Breast epithelium (tissue), 4 donors: ENCODE results near the gene CDC5L. TPM values are rescaled to one million over a fixed set of nuclear protein-coding genes. Genes with fewer than 3 reads are reported as not detected.

Experiments
- DNase-seq, 2 donors: peaks; one replicate each; pipeline ENCODE4 v3.0.0-alpha.2; 2019; ENCODE audit warnings: low spot score in 2 of 2
- H3K27ac ChIP-seq, 2 donors: fragments of 200-600 bp; sonication (generic) in 1 of 2; one replicate each; pipeline ENCODE4 v1.5.1; 2016 to 2019; ENCODE audit warnings: mild to moderate bottlenecking in 1 of 2
- H3K27me3 ChIP-seq, 2 donors: fragments of 200-600 bp; sonication (generic) in 1 of 2; one replicate each; pipeline versions ENCODE4 v1.5.1 to v1.6.0; 2017 to 2019; ENCODE audit warnings: control low read depth in 1 of 2, mild to moderate bottlenecking in 1 of 2
- H3K36me3 ChIP-seq: fragments of 200-600 bp; one replicate; pipeline ENCODE4 v1.5.1; 2019
- H3K4me1 ChIP-seq, 2 donors: fragments of 200-600 bp; sonication (generic); one replicate each; pipeline ENCODE4 v1.5.1; 2016 to 2019; ENCODE audit warnings: control low read depth in 1 of 2
- H3K4me3 ChIP-seq, 3 donors: fragments of 200-600 bp; sonication (generic); 1 replicate in 2 of 3; 2 replicates in 1 of 3; pipeline ENCODE4 v1.5.1; 2016 to 2019; ENCODE audit warnings: mild to moderate bottlenecking in 3 of 3, moderate library complexity in 2 of 3
- H3K9me3 ChIP-seq, 2 donors: fragments of 200-600 bp; sonication (generic) in 1 of 2; one replicate each; pipeline ENCODE4 v1.5.1; 2016 to 2019; ENCODE audit warnings: control low read depth in 1 of 2
- CTCF ChIP-seq, 3 donors: fragments of 450-650 bp; IDR thresholded peaks; one replicate each; pipeline ENCODE4 v1.5.1; 2016 to 2017; ENCODE audit warnings: antibody characterized with exemption in 3 of 3, mild to moderate bottlenecking in 3 of 3, moderate library complexity in 3 of 3
- POLR2A ChIP-seq: fragments of 450-650 bp; IDR thresholded peaks from one replicate; pipeline ENCODE4 v1.6.1; 2016; ENCODE audit warnings: antibody characterized with exemption, mild to moderate bottlenecking, moderate library complexity
- POLR2AphosphoS5 ChIP-seq, 3 donors: sonication (generic); formaldehyde crosslinking; IDR thresholded peaks; one replicate each; pipeline ENCODE4 v1.6.1; 2017; ENCODE audit warnings: antibody characterized with exemption in 3 of 3
- intact Hi-C: fragments of 100-400 bp; cut with DNase I; formaldehyde crosslinking; loops from one replicate; pipeline ENCODE4 v1.15.1; 2023; ENCODE audit warnings: low total_unique reads
- total RNA-seq, 3 donors: library from RNA; depleted of rRNA; stranded (reverse); fragments of >200 nt; gene quantifications; one replicate each; pipeline ENCODE4 v1.1.0, GENCODE V29; 2016

CDC5L gene
- total RNA-seq, 3 donors from 2014 or later, result 21.1 to 29.1 (median 22.0) TPM

- no peaks in the 10 kb centered on the region for H3K27me3 ChIP-seq
- no peak for DNase-seq
- H3K27ac ChIP-seq, result no peak overlapping the region
- H3K4me3 ChIP-seq, result no peak overlapping the region
- no peaks in the 10 kb centered on the region for H3K36me3 ChIP-seq
- H3K4me1 ChIP-seq, result no peaks in the 10 kb centered on the region
- H3K9me3 ChIP-seq, result no peaks in the 10 kb centered on the region
- TF ChIP-seq CTCF (IDR thresholded peaks at IDR 0.05), result no peak
- no peak for TF ChIP-seq POLR2AphosphoS5 (IDR thresholded peaks at IDR 0.05)
- no peak for TF ChIP-seq POLR2A
- intact Hi-C loops, result no loop called here
Observed at GRCh38 chr6:44361947-44362346, 25.6 kb upstream of the CDC5L start.

DNA sequence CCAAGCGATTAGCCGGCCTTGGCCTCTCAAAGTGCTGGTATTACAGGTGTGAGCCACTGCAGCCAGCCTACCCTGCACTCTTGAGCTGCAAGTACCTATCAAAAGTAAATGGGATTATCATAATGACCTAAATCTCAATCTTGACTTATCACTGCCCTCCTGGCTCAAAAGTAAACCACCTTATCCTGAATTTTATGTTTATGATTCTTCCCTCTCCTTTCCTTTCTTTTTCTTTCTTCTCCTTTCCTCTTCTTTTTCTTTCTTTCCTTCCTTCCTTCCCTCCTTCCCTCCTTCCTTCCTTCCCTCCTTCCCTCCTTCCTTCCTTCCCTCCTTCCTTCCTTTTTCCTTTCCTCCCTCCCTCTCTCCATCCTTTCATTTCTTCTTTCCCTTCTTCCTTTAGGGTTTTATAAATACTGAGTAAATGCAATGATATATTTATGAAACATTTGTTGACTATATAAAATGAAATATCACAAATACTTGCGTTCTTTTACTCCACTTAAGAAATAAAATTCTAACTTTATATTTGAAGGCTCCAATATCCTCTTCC lies 24.1 kb upstream of the CDC5L start:
- Histone ChIP-seq H3K27me3 (no peaks in the 10 kb centered on the region), H3K4me1 (no peaks in the 10 kb centered on the region), H3K36me3 (no peaks in the 10 kb centered on the region), H3K4me3 (no peak overlapping the region), H3K9me3 (no peaks in the 10 kb centered on the region), H3K27ac (no peak overlapping the region)
- intact Hi-C loops, result no loop called here
- TF ChIP-seq CTCF (IDR thresholded peaks at IDR 0.05), result no peak
- TF ChIP-seq POLR2AphosphoS5 (IDR thresholded peaks at IDR 0.05), result no peak
- no peak for TF ChIP-seq POLR2A
- no peak for DNase-seq

DNA sequence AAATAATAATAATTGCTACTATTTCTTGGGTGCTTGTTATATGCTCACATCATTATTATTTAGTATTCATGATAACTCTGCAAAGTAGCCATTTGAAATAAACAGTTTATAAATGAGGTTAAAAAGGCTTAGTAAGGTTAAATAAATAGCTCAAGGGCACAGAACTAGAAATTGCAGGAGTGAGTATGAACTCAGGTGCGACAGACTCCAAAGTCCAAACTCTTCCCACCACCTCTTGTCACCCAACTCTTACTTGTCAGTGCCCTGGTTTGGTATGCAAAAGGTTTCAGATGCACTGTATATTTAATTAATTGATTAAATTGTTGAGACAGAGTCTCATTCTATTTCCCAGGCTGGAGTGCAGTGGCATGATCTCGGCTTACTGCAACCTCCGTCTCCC lies 20.7 kb upstream of the CDC5L start:
- TF ChIP-seq POLR2AphosphoS5 (IDR thresholded peaks at IDR 0.05) (no peak), POLR2A (no peak), CTCF (IDR thresholded peaks at IDR 0.05) (no peak)
- no peaks in the 10 kb centered on the region for H3K36me3 ChIP-seq
- no peaks in the 10 kb centered on the region for H3K27me3 ChIP-seq
- intact Hi-C loops, result no loop called here
- no peaks in the 10 kb centered on the region for H3K4me1 ChIP-seq
- H3K27ac ChIP-seq, result no peak overlapping the region
- no peaks in the 10 kb centered on the region for H3K9me3 ChIP-seq
- no peak for DNase-seq
- no peak overlapping the region for H3K4me3 ChIP-seq

DNA sequence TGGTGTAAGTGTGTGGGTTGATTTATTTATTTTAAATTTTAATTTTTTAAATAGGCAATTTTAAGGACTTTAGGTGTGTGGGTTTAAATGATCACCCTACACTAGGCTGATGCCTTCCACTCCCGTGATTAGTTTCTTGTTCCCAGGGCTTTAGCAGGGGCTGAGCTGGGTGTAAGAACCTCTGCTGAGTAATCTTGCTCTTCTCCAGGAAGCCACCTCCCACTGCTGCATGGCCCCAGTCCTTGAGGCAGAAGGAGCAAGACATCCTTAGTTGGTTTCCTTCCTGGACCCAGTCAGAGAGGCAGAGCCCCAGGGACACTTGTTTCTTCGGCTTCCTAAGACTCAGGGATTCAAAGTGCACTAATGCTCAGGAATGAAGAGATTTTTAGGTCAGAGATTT lies 19.8 kb upstream of the CDC5L start:
- Histone ChIP-seq H3K9me3 (no peaks in the 10 kb centered on the region), H3K4me3 (no peak overlapping the region), H3K36me3 (no peaks in the 10 kb centered on the region), H3K4me1 (no peaks in the 10 kb centered on the region), H3K27me3 (no peaks in the 10 kb centered on the region), H3K27ac (no peak overlapping the region)
- DNase-seq, result no peak
- TF ChIP-seq CTCF (IDR thresholded peaks at IDR 0.05), result no peak
- no peak for TF ChIP-seq POLR2AphosphoS5 (IDR thresholded peaks at IDR 0.05)
- no peak for TF ChIP-seq POLR2A
- intact Hi-C loops, result no loop called here

DNA sequence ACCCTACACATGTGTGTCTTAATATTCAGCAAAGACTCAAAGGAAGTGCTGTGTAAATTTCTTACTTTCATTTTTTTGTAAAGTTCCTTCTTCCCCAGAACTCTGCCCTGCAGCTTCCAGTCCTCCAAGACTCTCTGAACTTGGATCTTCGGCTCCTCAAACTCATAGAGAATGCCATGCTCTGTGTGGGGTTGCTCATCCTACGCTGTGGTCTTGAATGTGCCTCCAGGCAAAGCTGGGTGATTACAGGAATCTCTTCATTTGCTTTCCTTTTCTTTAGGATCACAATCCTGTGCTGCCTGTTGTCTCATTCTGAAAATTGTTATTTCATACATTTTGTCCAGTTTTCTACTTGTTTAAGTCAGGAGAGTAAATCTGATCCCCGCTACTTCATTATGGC lies 14.5 kb upstream of the CDC5L start:
- no peak for DNase-seq
- intact Hi-C loops, result no loop called here
- no peaks in the 10 kb centered on the region for H3K27me3 ChIP-seq
- TF ChIP-seq CTCF (IDR thresholded peaks at IDR 0.05) (no peak), POLR2AphosphoS5 (IDR thresholded peaks at IDR 0.05) (no peak), POLR2A (no peak)
- H3K27ac ChIP-seq, result no peak overlapping the region
- no peaks in the 10 kb centered on the region for H3K9me3 ChIP-seq
- H3K36me3 ChIP-seq, result no peaks in the 10 kb centered on the region
- H3K4me1 ChIP-seq, result no peaks in the 10 kb centered on the region
- H3K4me3 ChIP-seq, result no peak overlapping the region
